B cell (primary cell): ENCODE data around the gene TMEM132D.

Source experiments
- EZH2 ChIP-seq: IDR thresholded peaks from 2 replicates; pipeline ENCODE4 v1.6.1; 2012; ENCODE audit warnings: borderline replicate concordance, low read depth, mild to moderate bottlenecking, moderate library complexity, low read length; ENCODE audit not compliant: insufficient read depth, poor library complexity, severe bottlenecking
- TF ChIP-seq, protein P1 (sequence below): fragments of 200-600 bp; IDR thresholded peaks from one replicate; pipeline ENCODE4 v1.8.0; 2022; ENCODE audit warnings: antibody characterized with exemption, mild to moderate bottlenecking

GRCh38 chr12:129941618-129942017, 37.8 kb upstream of the TMEM132D start:
- TF ChIP-seq, protein P1, sequence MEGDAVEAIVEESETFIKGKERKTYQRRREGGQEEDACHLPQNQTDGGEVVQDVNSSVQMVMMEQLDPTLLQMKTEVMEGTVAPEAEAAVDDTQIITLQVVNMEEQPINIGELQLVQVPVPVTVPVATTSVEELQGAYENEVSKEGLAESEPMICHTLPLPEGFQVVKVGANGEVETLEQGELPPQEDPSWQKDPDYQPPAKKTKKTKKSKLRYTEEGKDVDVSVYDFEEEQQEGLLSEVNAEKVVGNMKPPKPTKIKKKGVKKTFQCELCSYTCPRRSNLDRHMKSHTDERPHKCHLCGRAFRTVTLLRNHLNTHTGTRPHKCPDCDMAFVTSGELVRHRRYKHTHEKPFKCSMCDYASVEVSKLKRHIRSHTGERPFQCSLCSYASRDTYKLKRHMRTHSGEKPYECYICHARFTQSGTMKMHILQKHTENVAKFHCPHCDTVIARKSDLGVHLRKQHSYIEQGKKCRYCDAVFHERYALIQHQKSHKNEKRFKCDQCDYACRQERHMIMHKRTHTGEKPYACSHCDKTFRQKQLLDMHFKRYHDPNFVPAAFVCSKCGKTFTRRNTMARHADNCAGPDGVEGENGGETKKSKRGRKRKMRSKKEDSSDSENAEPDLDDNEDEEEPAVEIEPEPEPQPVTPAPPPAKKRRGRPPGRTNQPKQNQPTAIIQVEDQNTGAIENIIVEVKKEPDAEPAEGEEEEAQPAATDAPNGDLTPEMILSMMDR: no peak
- TF ChIP-seq EZH2: no peak
